ENCODE measurements around the gene PLEKHA8. TPM values are rescaled to one million over a fixed set of nuclear protein-coding genes. Genes with fewer than 3 reads are reported as not detected.

PLEKHA8 gene
- total RNA-seq, 2 donors from 2014 or later, result 5.5 to 12.0 TPM

DNA sequence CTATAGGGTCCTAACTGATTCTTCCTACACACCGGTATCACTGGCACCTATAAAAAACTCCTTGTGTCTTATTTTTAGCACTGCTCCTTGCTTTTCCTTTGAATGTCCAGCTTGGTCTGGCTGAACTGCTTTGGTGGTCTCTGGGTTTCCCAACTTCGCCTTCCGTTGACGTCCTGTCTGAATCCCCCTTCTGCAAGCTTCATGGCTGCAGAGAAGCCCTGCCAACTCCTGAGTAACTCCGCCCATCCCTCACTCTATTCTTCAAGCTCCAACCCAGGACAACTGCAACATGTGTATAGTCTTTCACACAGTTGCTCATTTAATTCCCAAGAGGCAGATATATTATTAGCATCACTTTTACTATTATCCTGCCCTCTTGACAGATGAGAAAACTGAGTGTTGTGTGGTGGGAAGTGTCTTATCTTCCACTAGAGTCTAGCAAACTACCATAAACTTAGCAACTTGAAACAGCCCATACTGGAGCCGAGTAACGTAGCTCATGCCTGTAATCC lies 147.5 kb downstream of the PLEKHA8 start:
- Histone ChIP-seq H3K27ac (no peak overlapping the region), H3K4me3 (no peak overlapping the region), H3K9me3 (no peaks in the 10 kb centered on the region), H3K27me3 (replicated peaks; ENCODE audit: insufficient read depth) (no peaks in the 10 kb centered on the region), H3K36me3 (no peaks in the 10 kb centered on the region), H3K4me1 (replicated peaks) (no peaks in the 10 kb centered on the region)
- WGBS, result 79% methylated on average over 7 of the region's 7 CpGs
- TF ChIP-seq, protein P1, sequence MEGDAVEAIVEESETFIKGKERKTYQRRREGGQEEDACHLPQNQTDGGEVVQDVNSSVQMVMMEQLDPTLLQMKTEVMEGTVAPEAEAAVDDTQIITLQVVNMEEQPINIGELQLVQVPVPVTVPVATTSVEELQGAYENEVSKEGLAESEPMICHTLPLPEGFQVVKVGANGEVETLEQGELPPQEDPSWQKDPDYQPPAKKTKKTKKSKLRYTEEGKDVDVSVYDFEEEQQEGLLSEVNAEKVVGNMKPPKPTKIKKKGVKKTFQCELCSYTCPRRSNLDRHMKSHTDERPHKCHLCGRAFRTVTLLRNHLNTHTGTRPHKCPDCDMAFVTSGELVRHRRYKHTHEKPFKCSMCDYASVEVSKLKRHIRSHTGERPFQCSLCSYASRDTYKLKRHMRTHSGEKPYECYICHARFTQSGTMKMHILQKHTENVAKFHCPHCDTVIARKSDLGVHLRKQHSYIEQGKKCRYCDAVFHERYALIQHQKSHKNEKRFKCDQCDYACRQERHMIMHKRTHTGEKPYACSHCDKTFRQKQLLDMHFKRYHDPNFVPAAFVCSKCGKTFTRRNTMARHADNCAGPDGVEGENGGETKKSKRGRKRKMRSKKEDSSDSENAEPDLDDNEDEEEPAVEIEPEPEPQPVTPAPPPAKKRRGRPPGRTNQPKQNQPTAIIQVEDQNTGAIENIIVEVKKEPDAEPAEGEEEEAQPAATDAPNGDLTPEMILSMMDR (IDR thresholded peaks at IDR 0.05), result no peak
- no peak for DNase-seq (ENCODE audit: low spot score)
- intact Hi-C loops (cut with DNase I), result no loop called here

DNA sequence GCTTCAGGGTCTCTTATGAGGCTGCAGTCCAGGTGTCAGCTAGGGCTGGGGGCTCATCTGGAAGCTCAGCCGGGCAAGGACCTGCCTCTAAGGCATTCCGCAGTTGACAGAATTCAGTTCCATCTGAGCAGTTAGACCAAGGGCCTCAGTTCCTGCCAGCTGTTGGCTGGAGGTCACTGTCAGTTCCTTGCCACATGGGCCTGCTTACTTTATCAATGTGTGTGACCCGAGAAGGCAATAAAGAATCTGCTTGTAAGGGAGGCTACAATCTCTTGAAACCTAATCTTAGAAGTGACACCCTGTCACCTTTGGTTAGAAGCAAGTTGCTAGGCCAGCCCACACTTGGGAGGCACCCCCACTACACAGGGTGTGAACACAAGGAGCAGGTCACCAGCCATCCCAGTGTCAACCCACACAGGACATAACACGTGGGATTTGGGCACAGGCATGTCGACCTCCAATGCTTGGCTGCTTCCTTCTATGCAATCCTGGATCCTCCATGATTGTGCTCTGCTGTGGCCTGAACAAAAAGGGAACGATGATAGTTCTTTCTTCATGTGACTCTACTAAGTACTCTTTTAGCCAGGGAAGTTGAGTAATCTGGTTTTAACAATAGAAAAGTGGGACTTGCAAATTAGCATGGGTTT lies 148.4 kb downstream of the PLEKHA8 start:
- Histone ChIP-seq H3K27ac (no peak overlapping the region), H3K27me3 (replicated peaks; ENCODE audit: insufficient read depth) (no peaks in the 10 kb centered on the region), H3K4me3 (no peak overlapping the region), H3K9me3 (no peaks in the 10 kb centered on the region), H3K36me3 (no peaks in the 10 kb centered on the region), H3K4me1 (replicated peaks) (no peaks in the 10 kb centered on the region)
- intact Hi-C loops (cut with DNase I), result no loop called here
- TF ChIP-seq, protein P1 (IDR thresholded peaks at IDR 0.05), result no peak
- no peak for TF ChIP-seq POLR2A (IDR thresholded peaks at IDR 0.05)
- no peak for TF ChIP-seq POLR2AphosphoS5 (IDR thresholded peaks at IDR 0.05)
- 85% methylated on average over 6 of the region's 6 CpGs for WGBS
- DNase-seq (ENCODE audit: low spot score), result no peak

DNA sequence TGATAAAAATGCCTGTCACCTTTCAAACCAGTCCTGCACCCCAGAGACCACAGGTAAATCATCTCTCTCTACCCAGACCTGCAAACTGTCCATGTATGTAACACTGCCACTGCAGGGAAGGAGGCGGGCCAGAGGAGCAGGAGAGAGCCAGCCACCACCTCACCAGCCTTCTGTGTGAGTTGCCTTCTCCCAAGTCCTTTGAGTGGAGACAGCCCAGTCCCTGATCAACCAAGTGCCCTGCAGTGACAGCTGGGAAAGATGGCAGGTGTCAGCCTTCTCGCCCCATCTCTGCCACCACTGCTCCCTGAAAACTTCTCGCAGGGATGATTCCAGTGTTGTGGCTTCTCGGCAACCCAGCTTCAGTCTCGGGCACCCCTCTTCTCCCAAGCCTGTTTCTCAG lies 149.0 kb downstream of the PLEKHA8 start:
- Histone ChIP-seq H3K36me3 (no peaks in the 10 kb centered on the region), H3K27ac (no peak overlapping the region), H3K27me3 (replicated peaks; ENCODE audit: insufficient read depth) (no peaks in the 10 kb centered on the region), H3K4me3 (no peak overlapping the region), H3K4me1 (replicated peaks) (no peaks in the 10 kb centered on the region), H3K9me3 (no peaks in the 10 kb centered on the region)
- intact Hi-C loops (cut with DNase I), result no loop called here
- DNase-seq (ENCODE audit: low spot score), result no peak
- TF ChIP-seq, protein P1 (IDR thresholded peaks at IDR 0.05), result no peak
- TF ChIP-seq POLR2A (IDR thresholded peaks at IDR 0.05) (no peak), POLR2AphosphoS5 (IDR thresholded peaks at IDR 0.05) (no peak)
- WGBS, result 98% methylated on average over 5 of the region's 5 CpGs

DNA sequence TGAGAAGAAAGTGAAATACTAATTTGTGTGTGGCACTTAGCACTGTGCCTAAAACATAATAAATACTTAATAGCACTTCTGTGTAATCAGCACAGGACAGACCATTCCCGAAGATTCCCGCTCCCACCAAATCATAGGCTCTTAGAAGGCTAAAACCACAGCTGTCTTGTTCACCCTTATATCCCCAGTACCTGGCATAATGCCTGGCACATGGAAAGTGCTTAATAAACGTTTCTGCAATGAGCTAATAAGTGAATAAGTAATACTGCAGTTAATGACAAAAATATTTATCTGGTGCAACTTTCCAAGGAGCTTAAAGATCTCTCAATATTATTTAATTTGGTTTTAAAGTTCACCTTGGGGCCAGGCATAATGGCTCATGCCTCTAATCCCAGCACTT lies 149.8 kb downstream of the PLEKHA8 start:
- no peak overlapping the region for H3K4me3 ChIP-seq
- H3K27ac ChIP-seq, result no peak overlapping the region
- intact Hi-C loops (cut with DNase I), result no loop called here
- no peaks in the 10 kb centered on the region for H3K27me3 ChIP-seq (replicated peaks; ENCODE audit: insufficient read depth)
- no peak for DNase-seq (ENCODE audit: low spot score)
- H3K4me1 ChIP-seq (replicated peaks), result no peaks in the 10 kb centered on the region
- H3K9me3 ChIP-seq, result no peaks in the 10 kb centered on the region
- no peaks in the 10 kb centered on the region for H3K36me3 ChIP-seq
- TF ChIP-seq POLR2AphosphoS5 (IDR thresholded peaks at IDR 0.05) (no peak), POLR2A (IDR thresholded peaks at IDR 0.05) (no peak)
- TF ChIP-seq, protein P1 (IDR thresholded peaks at IDR 0.05), result no peak
- 47% methylated on average over 3 of the region's 3 CpGs for WGBS

DNA sequence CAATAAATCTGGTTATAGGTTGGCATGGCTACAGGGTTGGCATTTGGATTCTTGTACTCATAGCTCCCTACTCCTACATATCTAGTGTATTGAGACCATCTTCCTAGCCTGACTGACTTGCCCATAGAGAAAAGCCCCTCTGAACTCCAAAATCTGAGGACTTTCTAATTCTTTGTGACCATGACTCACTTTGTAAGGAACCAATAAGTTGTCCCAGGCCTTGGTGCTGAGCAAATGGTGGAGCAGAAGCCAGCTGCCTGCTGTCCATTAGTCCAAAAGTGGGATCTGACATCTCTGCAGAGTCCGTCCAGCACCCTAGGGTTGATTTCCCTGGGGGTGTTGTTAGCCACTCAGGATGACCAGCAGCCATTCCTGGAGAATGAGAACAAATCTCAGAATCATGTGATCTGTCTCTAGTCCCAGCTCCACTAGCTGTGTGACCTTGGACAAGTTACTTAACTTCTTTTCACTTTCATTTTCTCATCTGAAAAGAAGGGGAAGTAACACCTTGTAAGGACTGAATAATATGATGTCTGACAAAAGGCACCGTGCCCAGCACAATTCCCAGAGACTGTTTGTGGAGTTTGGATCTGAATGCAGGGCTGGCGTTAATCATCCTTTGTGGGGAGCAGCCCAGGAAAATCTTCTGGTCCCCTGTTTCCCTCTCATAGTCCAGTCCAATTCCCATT lies 150.7 kb downstream of the PLEKHA8 start:
- TF ChIP-seq, protein P1 (IDR thresholded peaks at IDR 0.05), result no peak
- TF ChIP-seq POLR2AphosphoS5 (IDR thresholded peaks at IDR 0.05) (no peak), POLR2A (IDR thresholded peaks at IDR 0.05) (no peak)
- DNase-seq (ENCODE audit: low spot score), result no peak
- Histone ChIP-seq H3K27me3 (replicated peaks; ENCODE audit: insufficient read depth) (no peaks in the 10 kb centered on the region), H3K36me3 (no peaks in the 10 kb centered on the region), H3K27ac (no peak overlapping the region), H3K9me3 (no peaks in the 10 kb centered on the region), H3K4me1 (replicated peaks) (no peaks in the 10 kb centered on the region), H3K4me3 (no peak overlapping the region)
- intact Hi-C loops (cut with DNase I), result no loop called here
- WGBS, result 82% methylated on average over 3 of the region's 3 CpGs
